Measurements from ENCODE around the gene PAH. TPM values are rescaled to one million over a fixed set of nuclear protein-coding genes. Genes with fewer than 3 reads are reported as not detected.
"Not testable (repeated sequence)": the region's sequence is repeated elsewhere in the genome, so short reads cannot be mapped to it uniquely, and the experiment has no call there.

Gene PAH
- polyA plus RNA-seq, 1 experiment, result not detected

- ChIA-PET CTCF (interaction anchor here (0.9 kb wide), 1 partner anchor 9 kb away, joined by 3 read pairs; no protein-coding TSS in a partner anchor), POLR2A (no interaction called here)
- no peak for DNase-seq (ENCODE audit: low read depth)
- H3K4me3 ChIP-seq (ENCODE audit: low read depth, low read length), result no peak overlapping the region
- TF ChIP-seq CTCF (IDR thresholded peaks at IDR 0.05; ENCODE audit: insufficient read depth, low read depth, low read length), result no peak
- no peaks in the 10 kb centered on the region for H3K27me3 ChIP-seq (ENCODE audit: control insufficient read depth, insufficient read depth, low read length)
- H3K36me3 ChIP-seq (ENCODE audit: control insufficient read depth, insufficient read depth, low read length), result no peaks in the 10 kb centered on the region
Measured at GRCh38 chr12:102851246-102851645, 65.8 kb downstream of the PAH start.

- ChIA-PET POLR2A (interaction anchor here (0.5 kb wide), 1 partner anchor 1090 kb away, joined by 6 read pairs; no protein-coding TSS in a partner anchor), CTCF (no interaction called here)
- no peaks in the 10 kb centered on the region for H3K27me3 ChIP-seq (ENCODE audit: control insufficient read depth, insufficient read depth, low read length)
- H3K36me3 ChIP-seq (ENCODE audit: control insufficient read depth, insufficient read depth, low read length), result no peaks in the 10 kb centered on the region
- DNase-seq (ENCODE audit: low read depth), result no peak
- no peak for TF ChIP-seq CTCF (IDR thresholded peaks at IDR 0.05; ENCODE audit: insufficient read depth, low read depth, low read length)
- H3K4me3 ChIP-seq (ENCODE audit: low read depth, low read length), result no peak overlapping the region
Measured at GRCh38 chr12:102849722-102850447, 67.2 kb downstream of the PAH start.

GRCh38 chr12:102848832-102849231, 68.2 kb downstream of the PAH start:
- TF ChIP-seq CTCF (IDR thresholded peaks at IDR 0.05; ENCODE audit: insufficient read depth, low read depth, low read length), result no peak
- no peak for DNase-seq (ENCODE audit: low read depth)
- no peaks in the 10 kb centered on the region for H3K36me3 ChIP-seq (ENCODE audit: control insufficient read depth, insufficient read depth, low read length)
- no peak overlapping the region for H3K4me3 ChIP-seq (ENCODE audit: low read depth, low read length)
- CTCF ChIA-PET, result no interaction called here
- POLR2A ChIA-PET, result no interaction called here
- no peaks in the 10 kb centered on the region for H3K27me3 ChIP-seq (ENCODE audit: control insufficient read depth, insufficient read depth, low read length)

GRCh38 chr12:102847131-102847530, 69.9 kb downstream of the PAH start:
- H3K27me3 ChIP-seq (ENCODE audit: control insufficient read depth, insufficient read depth, low read length), result no peaks in the 10 kb centered on the region
- POLR2A ChIA-PET, result no interaction called here
- H3K4me3 ChIP-seq (ENCODE audit: low read depth, low read length), result no peak overlapping the region
- no peaks in the 10 kb centered on the region for H3K36me3 ChIP-seq (ENCODE audit: control insufficient read depth, insufficient read depth, low read length)
- peak; percentile 9 for DNase-seq (ENCODE audit: low read depth)
- CTCF ChIA-PET, result interaction anchor here (1.4 kb wide), 1 partner anchor 32 kb away, joined by 4 read pairs; no protein-coding TSS in a partner anchor
- no peak for TF ChIP-seq CTCF (IDR thresholded peaks at IDR 0.05; ENCODE audit: insufficient read depth, low read depth, low read length)

- H3K36me3 ChIP-seq (ENCODE audit: control insufficient read depth, insufficient read depth, low read length), result no peaks in the 10 kb centered on the region
- no peak overlapping the region for H3K4me3 ChIP-seq (ENCODE audit: low read depth, low read length)
- no peaks in the 10 kb centered on the region for H3K27me3 ChIP-seq (ENCODE audit: control insufficient read depth, insufficient read depth, low read length)
- TF ChIP-seq CTCF (IDR thresholded peaks at IDR 0.05; ENCODE audit: insufficient read depth, low read depth, low read length), result no peak
- ChIA-PET POLR2A (no interaction called here), CTCF (interaction anchor here (1.0 kb wide), 1 partner anchor 49 kb away, joined by 4 read pairs; no protein-coding TSS in a partner anchor)
- DNase-seq (ENCODE audit: low read depth), result no peak
Measured at GRCh38 chr12:102833687-102834441, 83.2 kb downstream of the PAH start.

- CTCF ChIA-PET; H3K27me3 ChIP-seq (ENCODE audit: control insufficient read depth, insufficient read depth, low read length); POLR2A ChIA-PET; H3K4me3 ChIP-seq (ENCODE audit: low read depth, low read length); H3K36me3 ChIP-seq (ENCODE audit: control insufficient read depth, insufficient read depth, low read length); DNase-seq (ENCODE audit: low read depth): not testable (repeated sequence)
Measured at GRCh38 chr12:102832826-102833225, 84.2 kb downstream of the PAH start.

Measured in BJ (cell line).